Activated CD8-positive, alpha-beta memory T cell treated with anti-CD3 and anti-CD28 coated beads, Interleukin-2, amount 50 U/mL, for 48 hours (primary cell): ENCODE data around the gene EVPL.
"Not testable (repeated sequence)": the region's sequence is repeated elsewhere in the genome, so short reads cannot be mapped to it uniquely, and the experiment has no call there.

ENCODE experiments used
- DNase-seq: peaks from one replicate; pipeline ENCODE4 v3.0.0-alpha.2; 2020

Gene EVPL

DNA sequence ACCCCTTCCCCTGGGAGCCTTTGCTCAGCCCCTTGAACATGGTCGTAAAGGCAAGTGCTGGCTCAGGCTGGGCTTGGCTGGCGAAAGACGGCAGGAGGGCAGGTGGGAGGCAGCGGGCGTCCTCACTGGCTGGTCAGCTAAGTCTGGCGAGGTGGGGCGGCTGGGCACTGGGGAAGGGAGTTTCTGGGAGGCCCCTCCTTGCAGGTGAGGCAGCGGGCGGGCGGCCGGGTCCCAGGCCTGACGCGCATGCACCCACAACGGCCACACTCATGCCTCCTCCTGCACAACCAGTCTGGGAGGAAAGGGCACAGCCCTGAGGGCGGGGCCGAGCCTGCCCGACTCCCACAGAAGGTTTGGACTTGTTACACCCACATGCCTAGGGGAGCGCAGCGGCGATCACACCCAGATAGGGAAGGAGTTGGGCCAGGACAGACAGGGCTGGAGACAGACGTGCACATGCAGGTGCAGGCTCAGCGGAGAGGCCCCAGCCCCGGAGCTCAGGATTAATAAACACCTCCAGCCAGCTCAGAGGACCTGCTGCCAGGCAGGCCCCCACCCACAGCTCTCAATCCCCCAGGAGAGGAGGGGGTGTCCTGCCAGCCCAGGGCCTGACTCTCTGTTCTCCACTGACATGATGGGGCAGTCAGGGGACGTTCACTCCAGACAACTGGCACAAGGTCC is at the start of gene EVPL:
TSS of gene EVPL (minus strand) at position 148 of the 681 bp plus-strand sequence. CDS start at position 40, 108 bp downstream.
- no peak for DNase-seq

- DNase-seq, result peak; percentile 62
Measured at GRCh38 chr17:76076146-76076764, 49.1 kb upstream of the EVPL start.

- DNase-seq, result peak; percentile 71
Measured at GRCh38 chr17:76075364-76076145, 48.4 kb upstream of the EVPL start.

DNA sequence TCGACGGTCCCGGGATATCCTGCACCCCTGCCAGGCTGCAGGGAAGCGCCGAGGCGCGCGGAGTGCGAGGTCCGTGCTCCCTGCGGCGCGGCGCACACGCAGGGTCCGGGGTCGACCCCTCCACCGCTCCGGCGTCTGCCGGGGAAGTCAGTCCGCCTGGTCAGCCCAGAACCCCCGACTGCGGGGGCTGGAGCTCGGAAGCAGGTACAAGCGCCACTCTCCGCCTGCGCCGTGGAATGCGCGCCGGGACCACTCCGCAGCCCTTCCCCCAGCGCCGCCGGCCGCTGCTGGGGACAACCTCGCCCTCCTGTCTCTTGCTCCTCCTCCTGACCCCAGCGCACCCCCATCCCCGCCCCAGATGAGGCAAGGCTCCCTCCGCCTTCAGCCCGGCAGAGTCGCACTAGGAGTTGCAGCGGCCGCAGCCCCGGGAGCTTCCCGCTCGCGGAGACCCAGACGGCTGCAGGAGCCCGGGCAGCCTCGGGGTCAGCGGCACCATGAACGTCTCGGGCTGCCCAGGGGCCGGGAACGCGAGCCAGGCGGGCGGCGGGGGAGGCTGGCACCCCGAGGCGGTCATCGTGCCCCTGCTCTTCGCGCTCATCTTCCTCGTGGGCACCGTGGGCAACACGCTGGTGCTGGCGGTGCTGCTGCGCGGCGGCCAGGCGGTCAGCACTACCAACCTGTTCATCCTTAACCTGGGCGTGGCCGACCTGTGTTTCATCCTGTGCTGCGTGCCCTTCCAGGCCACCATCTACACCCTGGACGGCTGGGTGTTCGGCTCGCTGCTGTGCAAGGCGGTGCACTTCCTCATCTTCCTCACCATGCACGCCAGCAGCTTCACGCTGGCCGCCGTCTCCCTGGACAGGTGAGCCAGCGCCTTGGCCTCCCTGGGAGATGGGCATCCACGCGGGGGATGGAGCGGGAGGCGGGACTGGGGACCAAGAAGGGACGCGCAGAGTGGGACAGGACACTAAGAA is 47.6 kb upstream of the EVPL start, which contains the start of gene GALR2:
TSS of gene GALR2 (plus strand) at position 392 of the 974 bp plus-strand sequence. CDS start at position 495, 103 bp downstream.
- DNase-seq, result peak; percentile 60

GRCh38 chr17:76072148-76072858 is 45.2 kb upstream of the EVPL start, which contains the start of gene SRP68:
Gene SRP68 (minus strand): TSS chr17:76072517. CDS start chr17:76072491, 26 bp downstream.
- peak; percentile 90 for DNase-seq

DNA sequence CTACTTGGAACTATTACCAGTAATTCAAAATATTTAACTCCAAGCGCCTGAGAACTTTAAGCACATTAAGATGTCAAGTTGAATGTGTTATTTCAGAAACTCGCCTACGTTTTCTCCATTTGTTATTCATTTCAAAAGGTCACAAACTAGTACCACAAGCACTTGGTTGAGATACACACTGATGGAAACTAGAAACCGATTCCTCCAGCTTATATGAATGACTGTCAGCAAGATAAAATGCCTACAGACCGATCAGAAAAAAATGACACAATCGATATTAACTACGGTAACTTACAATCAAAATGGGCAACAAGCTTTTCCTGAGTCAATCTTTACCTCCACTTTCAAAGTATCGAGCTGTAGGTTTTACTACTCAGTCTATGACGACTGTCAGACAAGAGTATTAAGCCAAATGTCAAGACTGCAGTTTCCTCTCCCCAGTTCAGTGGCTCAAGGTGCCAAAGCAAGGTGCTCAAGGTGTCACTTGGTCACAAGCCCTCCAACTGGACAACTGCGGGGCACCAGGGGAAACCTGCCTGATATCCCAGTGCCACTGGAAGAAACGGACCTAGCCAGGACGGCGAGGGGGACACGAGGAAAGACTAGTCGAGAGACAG is 44.5 kb upstream of the EVPL start:
- DNase-seq, result peak; percentile 82

- DNase-seq, result no peak
Measured at GRCh38 chr17:76065775-76066174, 38.7 kb upstream of the EVPL start.

DNA sequence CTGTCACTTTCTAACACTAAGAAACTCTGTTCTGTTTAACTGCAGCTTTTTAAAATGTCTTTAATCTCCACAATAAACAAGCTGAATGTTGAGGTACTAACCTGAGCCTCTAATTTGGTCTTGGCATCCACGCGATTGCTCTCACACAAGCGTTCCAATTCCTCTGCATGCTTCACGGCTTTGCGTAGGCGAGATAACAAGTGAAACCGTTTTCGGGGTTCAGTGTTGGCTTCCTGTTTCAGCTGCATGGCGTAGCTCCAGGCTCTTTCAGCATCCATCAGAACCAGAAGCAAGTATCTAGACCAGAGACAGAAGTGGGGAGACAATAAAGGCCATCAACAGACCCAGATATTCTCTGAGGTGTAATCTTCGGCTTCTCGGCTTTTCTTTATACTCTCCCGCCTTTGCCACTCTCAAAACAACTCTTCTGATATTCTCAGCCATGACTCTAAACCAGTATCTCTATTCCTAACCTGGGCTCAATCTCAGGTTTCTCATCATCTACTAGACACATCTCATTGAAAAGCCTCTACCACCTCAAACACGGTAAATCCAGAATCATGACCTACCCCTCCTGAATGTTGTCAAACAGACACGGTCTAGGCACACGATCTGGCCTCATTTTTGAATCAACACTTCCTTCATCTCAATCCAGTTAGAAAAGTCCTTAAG is 36.9 kb upstream of the EVPL start:
- no peak for DNase-seq

GRCh38 chr17:76058264-76058663 is 31.2 kb upstream of the EVPL start:
- not testable (repeated sequence) for DNase-seq

GRCh38 chr17:76056882-76057281 is 29.8 kb upstream of the EVPL start:
- DNase-seq, result no peak

- DNase-seq, result no peak
Measured at GRCh38 chr17:76054112-76054476, 27.0 kb upstream of the EVPL start.

- no peak for DNase-seq
Measured at GRCh38 chr17:76053246-76054111, 26.4 kb upstream of the EVPL start.

DNA sequence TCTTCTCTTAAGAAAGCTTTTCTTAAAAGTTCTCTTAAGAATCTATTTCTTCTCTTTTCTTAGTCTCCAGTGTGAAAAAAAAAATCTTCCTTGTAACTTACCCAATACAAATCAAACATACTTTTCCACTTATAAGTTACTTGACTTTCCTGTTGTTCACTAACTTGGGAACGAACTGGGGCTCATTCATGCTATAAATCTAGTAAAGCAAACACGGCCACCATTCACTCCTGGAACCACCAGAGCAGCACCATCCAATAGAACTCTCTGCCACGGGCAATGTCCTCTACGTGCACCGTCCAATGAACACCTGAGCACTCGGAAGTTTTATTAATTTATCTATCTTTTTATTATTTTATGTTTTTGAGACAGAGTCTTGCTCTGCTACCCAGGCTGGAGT is 24.5 kb upstream of the EVPL start:
- DNase-seq, result no peak

DNA sequence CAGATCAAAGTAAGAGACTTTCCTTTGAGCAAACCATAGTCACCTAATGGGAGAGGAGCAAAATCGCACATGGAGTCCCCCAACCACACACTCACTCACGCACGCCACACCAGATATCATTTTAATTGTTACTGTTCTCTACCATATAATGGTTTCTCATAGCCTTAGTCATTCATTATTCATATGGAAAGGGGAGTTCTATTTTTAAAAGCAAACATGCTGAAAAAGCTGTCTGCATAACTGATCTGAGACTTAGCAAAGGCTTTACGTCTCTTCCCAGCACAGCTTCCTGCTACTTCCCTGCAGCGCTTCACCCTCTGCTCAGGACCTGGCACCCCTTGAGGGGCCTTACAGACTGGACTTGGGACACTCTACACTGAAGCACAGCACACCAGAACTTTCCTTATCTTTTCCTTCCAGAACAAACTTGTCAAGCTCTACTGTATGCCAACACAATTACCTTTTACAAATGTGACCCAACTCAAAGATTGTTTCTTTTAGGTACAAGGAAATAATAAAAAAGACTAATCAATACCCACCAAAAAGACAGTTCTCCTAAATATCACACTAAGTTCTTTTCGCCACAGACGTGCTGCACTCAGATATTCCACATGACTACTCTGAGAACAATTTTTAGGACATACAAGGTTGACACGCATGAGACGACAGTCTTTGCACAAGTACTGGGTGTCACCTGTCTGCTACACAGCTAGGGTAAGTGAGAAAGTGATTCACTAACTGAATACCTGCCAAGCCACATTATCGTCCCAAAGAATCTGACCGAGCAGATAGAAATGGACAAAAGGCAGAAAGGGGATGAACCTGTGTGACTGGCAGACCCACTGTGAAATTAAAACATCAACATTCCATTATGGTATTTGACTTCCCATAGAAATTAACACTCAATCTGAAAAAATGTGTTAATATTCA is 23.7 kb upstream of the EVPL start:
- no peak for DNase-seq

- no peak for DNase-seq
Measured at GRCh38 chr17:76049836-76050537, 22.9 kb upstream of the EVPL start.

DNA sequence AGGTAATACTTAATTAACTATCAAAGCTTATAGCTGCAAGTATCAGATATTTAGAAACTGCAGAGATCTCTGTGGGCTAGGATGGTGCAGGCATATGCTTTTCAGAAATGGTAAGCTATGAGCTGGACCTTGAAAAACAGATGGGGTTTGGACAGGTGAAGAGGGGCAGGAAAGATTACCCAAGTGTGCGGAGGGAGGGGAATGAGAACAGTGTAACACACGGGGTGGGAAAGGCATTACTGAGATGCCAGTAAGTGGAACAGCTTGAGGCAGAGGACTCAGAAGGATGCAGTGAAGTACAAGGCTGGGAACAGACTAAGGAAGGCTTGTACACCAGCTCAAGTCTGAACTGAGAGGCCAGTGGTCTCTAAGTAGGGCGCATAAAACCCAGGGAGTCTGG is 22.1 kb upstream of the EVPL start:
- DNase-seq, result no peak

DNA sequence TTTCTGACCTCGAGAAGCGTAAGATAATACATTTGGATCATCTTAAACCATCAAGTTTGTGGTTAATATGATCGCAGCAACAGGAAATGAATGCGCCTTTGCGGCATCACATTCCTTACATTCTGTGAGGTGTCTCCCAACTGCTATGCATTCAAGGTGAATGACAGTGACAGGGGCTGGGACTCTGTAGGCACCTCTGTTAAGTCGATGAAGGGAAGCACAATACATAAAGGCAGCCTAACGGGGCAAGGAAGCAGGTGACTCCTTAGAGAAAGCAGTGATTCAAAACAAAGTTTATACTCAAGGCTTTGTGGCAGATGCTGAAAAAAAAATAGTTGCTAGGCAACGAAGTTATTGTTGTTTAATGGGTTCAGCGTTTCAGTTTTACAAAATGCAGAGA is 21.6 kb upstream of the EVPL start:
- no peak for DNase-seq
